IMR-90 (cell line): Measurements from ENCODE around the gene GGTLC2. TPM values are rescaled to one million over a fixed set of nuclear protein-coding genes. Genes with fewer than 3 reads are reported as not detected.

ENCODE experiments used
- ATAC-seq: fragments of 200-7000 bp; cut with Tn5 transposase; 2 replicates; pipeline ENCODE4 v1.9.1; 2020; ENCODE audit warnings: low read depth, mild to moderate bottlenecking, moderate library complexity
- BruUV-seq: library from RNA; stranded (reverse); fragments of 400-500 nt; replicated peaks from 2 replicates; lab custom pipeline; 2021; lab: Mats Ljungman, UMichigan
- CTCF ChIA-PET: fragments of 300-600 bp; formaldehyde crosslinking; extraction: SDS; loops from one replicate; lab custom pipeline; 2021; ENCODE audit warnings: antibody characterized with exemption; lab: Yijun Ruan, JAX
- POLR2A ChIA-PET: fragments of 300-600 bp; sonication (Branson Sonifier 250); formaldehyde crosslinking; loops from one replicate; lab custom pipeline; 2022; ENCODE audit warnings: antibody characterized with exemption; ENCODE audit not compliant: unreplicated experiment; lab: Charles Lee
- DNase-seq: peaks from one replicate; pipeline ENCODE4 v3.0.0; 2013
- H2AFZ ChIP-seq: replicated peaks from 2 replicates; pipeline ENCODE3; 2013; ENCODE audit warnings: low read length, mild to moderate bottlenecking; ENCODE audit not compliant: poor library complexity
- H2AK5ac ChIP-seq: 2 replicates; pipeline ENCODE4 v1.6.1; 2013; ENCODE audit warnings: low read depth, low read length, inconsistent platforms
- H2AK9ac ChIP-seq: replicated peaks from 2 replicates; pipeline ENCODE3; 2013; ENCODE audit warnings: mild to moderate bottlenecking, low read depth, low read length, moderate library complexity; ENCODE audit not compliant: poor library complexity
- H2BK120ac ChIP-seq: 2 replicates; pipeline ENCODE4 v1.6.1; 2013; ENCODE audit warnings: low read depth, low read length, inconsistent platforms
- H2BK15ac ChIP-seq: 3 replicates; pipeline ENCODE4 v1.6.1; 2013; ENCODE audit warnings: low read depth, low read length, inconsistent platforms
- H2BK20ac ChIP-seq: 2 replicates; pipeline ENCODE4 v1.6.1; 2013; ENCODE audit warnings: low read depth, mild to moderate bottlenecking, inconsistent platforms, low read length, moderate library complexity
- H2BK5ac ChIP-seq: 2 replicates; pipeline ENCODE4 v1.6.1; 2013; ENCODE audit warnings: mild to moderate bottlenecking, low read depth, low read length, inconsistent platforms; ENCODE audit not compliant: poor library complexity, severe bottlenecking
- H3K14ac ChIP-seq: replicated peaks from 2 replicates; pipeline ENCODE4 v1.6.1; 2013; ENCODE audit warnings: low read depth, low read length, inconsistent platforms
- H3K18ac ChIP-seq: 2 replicates; pipeline ENCODE4 v1.6.1; 2013; ENCODE audit warnings: low read depth, low read length, control low read depth
- H3K23ac ChIP-seq: 2 replicates; pipeline ENCODE4 v1.6.1; 2013; ENCODE audit warnings: low read depth, low read length, inconsistent platforms
- H3K27ac ChIP-seq: 2 replicates; pipeline ENCODE4 v1.5.1; 2013; ENCODE audit warnings: mild to moderate bottlenecking, control low read depth, low read length; ENCODE audit not compliant: insufficient read depth
- H3K27me3 ChIP-seq: 2 replicates; pipeline ENCODE4 v1.6.1; 2013; ENCODE audit warnings: low read length; ENCODE audit not compliant: control insufficient read depth, insufficient read depth
- H3K36me3 ChIP-seq: 2 replicates; pipeline ENCODE4 v1.6.1; 2013; ENCODE audit warnings: low read length, mixed read lengths; ENCODE audit not compliant: control insufficient read depth, insufficient read depth
- H3K4ac ChIP-seq: 2 replicates; pipeline ENCODE4 v1.6.1; 2013; ENCODE audit warnings: low read depth, low read length, inconsistent platforms
- H3K4me1 ChIP-seq: 2 replicates; pipeline ENCODE4 v1.6.1; 2013; ENCODE audit warnings: low read length, mixed read lengths; ENCODE audit not compliant: control insufficient read depth, insufficient read depth
- H3K4me2 ChIP-seq: 2 replicates; pipeline ENCODE4 v1.6.1; 2013; ENCODE audit warnings: low read depth, mild to moderate bottlenecking, control low read depth, low read length, moderate library complexity
- H3K4me3 ChIP-seq: 2 replicates; pipeline ENCODE4 v1.5.1; 2013; ENCODE audit warnings: low read depth, mild to moderate bottlenecking, control low read depth, low read length, moderate library complexity; ENCODE audit not compliant: insufficient read depth
- H3K56ac ChIP-seq: 2 replicates; pipeline ENCODE4 v1.6.1; 2013; ENCODE audit warnings: low read length, inconsistent platforms; ENCODE audit not compliant: insufficient read depth; ENCODE audit errors: extremely low read depth
- H3K79me1 ChIP-seq, 2 experiments: 2 replicates each; pipeline ENCODE4 v1.6.1; 2013; ENCODE audit warnings: low read length in 2 of 2, inconsistent platforms in 1 of 2, low read depth in 1 of 2
- H3K9ac ChIP-seq: 2 replicates; pipeline ENCODE4 v1.6.1; 2013; ENCODE audit warnings: low read depth, low read length, control low read depth
- H3K9me1 ChIP-seq: 2 replicates; pipeline ENCODE4 v1.6.1; 2013; ENCODE audit warnings: low read length, inconsistent platforms; ENCODE audit not compliant: insufficient read depth
- H3K9me3 ChIP-seq: 2 replicates; pipeline ENCODE4 v1.6.1; 2013; ENCODE audit warnings: low read length; ENCODE audit not compliant: control insufficient read depth, insufficient read depth
- H4K20me1 ChIP-seq: 2 replicates; pipeline ENCODE4 v1.6.1; 2013; ENCODE audit warnings: low read length, inconsistent platforms; ENCODE audit not compliant: insufficient read depth
- H4K5ac ChIP-seq: 2 replicates; pipeline ENCODE4 v1.6.1; 2013; ENCODE audit warnings: mild to moderate bottlenecking, low read depth, low read length, control low read depth
- H4K8ac ChIP-seq, 2 experiments: 2 replicates each; pipeline ENCODE4 v1.6.1; 2013; ENCODE audit warnings: low read depth in 2 of 2, low read length in 2 of 2, control low read depth in 1 of 2, inconsistent platforms in 1 of 2
- H4K91ac ChIP-seq: 2 replicates; pipeline ENCODE4 v1.6.1; 2013; ENCODE audit warnings: low read depth, low read length, inconsistent platforms; ENCODE audit not compliant: insufficient read depth
- BHLHE40 ChIP-seq: fragments of 150-350 bp; IDR thresholded peaks from 2 replicates; pipeline ENCODE4 v1.6.1; 2016; ENCODE audit warnings: mild to moderate bottlenecking, low read depth, low read length
- CEBPB ChIP-seq: IDR thresholded peaks from 2 replicates; pipeline ENCODE4 v1.6.1; 2012; ENCODE audit warnings: low read depth, low read length, improper control_type of control experiment
- CHD1 ChIP-seq: IDR thresholded peaks from 2 replicates; pipeline ENCODE4 v1.6.1; 2012; ENCODE audit warnings: low read depth, low read length, improper control_type of control experiment
- ELK1 ChIP-seq: fragments of 150-350 bp; IDR thresholded peaks from 2 replicates; pipeline ENCODE4 v1.6.1; 2016; ENCODE audit warnings: low read depth, mild to moderate bottlenecking, low read length, moderate library complexity, borderline replicate concordance
- FOS ChIP-seq: fragments of 150-350 bp; IDR thresholded peaks from 2 replicates; pipeline ENCODE4 v1.6.1; 2016; ENCODE audit warnings: low read depth, low read length
- MAFK ChIP-seq: IDR thresholded peaks from 2 replicates; pipeline ENCODE4 v1.6.1; 2012; ENCODE audit warnings: low read depth, low read length, improper control_type of control experiment
- MAZ ChIP-seq: IDR thresholded peaks from 2 replicates; pipeline ENCODE4 v1.6.1; 2012; ENCODE audit warnings: low read depth, mild to moderate bottlenecking, low read length, improper control_type of control experiment, moderate library complexity, borderline replicate concordance
- MXI1 ChIP-seq: IDR thresholded peaks from 2 replicates; pipeline ENCODE4 v1.6.1; 2012; ENCODE audit warnings: low read depth, mild to moderate bottlenecking, low read length, moderate library complexity, borderline replicate concordance
- NFE2L2 ChIP-seq: fragments of 150-350 bp; IDR thresholded peaks from 2 replicates; pipeline ENCODE4 v1.6.1; 2016; ENCODE audit warnings: low read depth, mild to moderate bottlenecking, low read length
- POLR2A ChIP-seq: IDR thresholded peaks from 2 replicates; pipeline ENCODE4 v1.6.1; 2012; ENCODE audit warnings: mild to moderate bottlenecking, low read depth, low read length
- RAD21 ChIP-seq: IDR thresholded peaks from 2 replicates; pipeline ENCODE4 v1.6.1; 2012; ENCODE audit warnings: low read length, improper control_type of control experiment
- RCOR1 ChIP-seq: IDR thresholded peaks from 2 replicates; pipeline ENCODE4 v1.6.1; 2012; ENCODE audit warnings: mild to moderate bottlenecking, low read length, improper control_type of control experiment; ENCODE audit not compliant: insufficient replicate concordance
- RFX5 ChIP-seq: IDR thresholded peaks from 2 replicates; pipeline ENCODE4 v1.8.0; 2012; ENCODE audit warnings: low read depth, mild to moderate bottlenecking, low read length, moderate library complexity
- WGBS, 2 experiments: methylation state at CpG; one replicate each; pipeline versions ENCODE4 v1.1.5 to v1.1.7; 2013; ENCODE audit warnings: missing lambda C conversion rate in 2 of 2; ENCODE audit not compliant: insufficient read length in 1 of 2; ENCODE audit errors: extremely low coverage in 2 of 2; 5-methylcytosine and 5-hydroxymethylcytosine counted together
- dilution Hi-C: fragments of 300-500 bp; cut with HindIII; formaldehyde crosslinking; loops from one replicate; pipeline ENCODE4 v1.14.3; 2018; ENCODE audit warnings: low sequenced_read_pairs; ENCODE audit not compliant: unreplicated experiment
- in situ Hi-C: fragments of 300-500 bp; cut with MboI; formaldehyde crosslinking; loops from 3 replicates; pipeline ENCODE4 v1.14.3; 2019; ENCODE audit warnings: low sequenced_read_pairs, inconsistent platforms, mixed read lengths
- intact Hi-C: fragments of 100-400 bp; cut with micrococcal nuclease; formaldehyde crosslinking; loops from 2 replicates; pipeline ENCODE4 v1.10.0; 2022
- polyA plus RNA-seq, 3 experiments: library from polyadenylated mRNA; depleted of rRNA; stranded (reverse); fragments of >200 nt; gene quantifications; 2 replicates each; pipeline ENCODE4 v1.2.3, GENCODE V29; 2012; ENCODE audit warnings: low replicate concordance in 1 of 3
- total RNA-seq: library from RNA; depleted of rRNA; stranded (reverse); fragments of >200 nt; gene quantifications from 2 replicates; pipeline ENCODE4 v1.2.3, GENCODE V29; 2012
- TF ChIP-seq, protein P1 (sequence below): fragments of 150-350 bp; IDR thresholded peaks from 2 replicates; pipeline ENCODE4 v1.6.1; 2017; ENCODE audit warnings: mild to moderate bottlenecking, antibody characterized with exemption, low read length, low read depth

Gene GGTLC2
- total and polyA plus RNA-seq, 2 of the 4 experiments (the other 2 are of a cell fraction): 0.09 TPM; not detected in 1

- ATAC-seq (no peak), DNase-seq (no peak)
- intact Hi-C loops (no loop called here), in situ Hi-C loops (no loop called here), dilution Hi-C loops (no loop called here)
- no peak for TF ChIP-seq FOS
- TF ChIP-seq ELK1: no peak
- no peak for TF ChIP-seq MXI1
- no peak for TF ChIP-seq CHD1
- TF ChIP-seq RCOR1: no peak
- no peak for TF ChIP-seq MAZ
- TF ChIP-seq RAD21: no peak
- no peak for TF ChIP-seq CEBPB
- TF ChIP-seq MAFK: no peak
- no peak for TF ChIP-seq NFE2L2
- no peak for TF ChIP-seq POLR2A
- no peak for TF ChIP-seq RFX5
- TF ChIP-seq BHLHE40: no peak
- TF ChIP-seq, protein P1, sequence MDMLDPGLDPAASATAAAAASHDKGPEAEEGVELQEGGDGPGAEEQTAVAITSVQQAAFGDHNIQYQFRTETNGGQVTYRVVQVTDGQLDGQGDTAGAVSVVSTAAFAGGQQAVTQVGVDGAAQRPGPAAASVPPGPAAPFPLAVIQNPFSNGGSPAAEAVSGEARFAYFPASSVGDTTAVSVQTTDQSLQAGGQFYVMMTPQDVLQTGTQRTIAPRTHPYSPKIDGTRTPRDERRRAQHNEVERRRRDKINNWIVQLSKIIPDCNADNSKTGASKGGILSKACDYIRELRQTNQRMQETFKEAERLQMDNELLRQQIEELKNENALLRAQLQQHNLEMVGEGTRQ: no peak
- Histone ChIP-seq H3K56ac (no peak overlapping the region), H3K14ac (no peak overlapping the region), H3K9me1 (no peaks in the 10 kb centered on the region), H3K4me2 (no peak overlapping the region), H4K91ac (no peak overlapping the region), H4K8ac (no peak overlapping the region), H2AK5ac (no peak overlapping the region), H3K4ac (no peak overlapping the region), H4K5ac (no peak overlapping the region), H2BK120ac (no peak overlapping the region), H4K20me1 (no peaks in the 10 kb centered on the region), H3K18ac (no peak overlapping the region), H2AFZ (no peak overlapping the region), H2AK9ac (no peak overlapping the region), H2BK15ac (no peak overlapping the region), H3K36me3 (no peaks in the 10 kb centered on the region), H3K79me1 (no peaks in the 10 kb centered on the region), H3K23ac (no peak overlapping the region), H3K4me1 (no peaks in the 10 kb centered on the region), H2BK5ac (no peak overlapping the region), H3K27ac (no peak overlapping the region), H3K9me3 (no peaks in the 10 kb centered on the region), H3K27me3 (peaks cover 12% of the 10 kb centered on the region), H3K9ac (no peak overlapping the region), H2BK20ac (no peak overlapping the region), H3K4me3 (no peak overlapping the region)
- ChIA-PET POLR2A (no interaction called here), CTCF (no interaction called here)
- 55% methylated on average over 2 of the region's 6 CpGs; no CpG with 5 or more reads in 1 of the 2 experiments for WGBS, 2 experiments
- BruUV-seq: no TSS peak
These were observed 43.7 kb upstream of the GGTLC2 start for GRCh38 chr22:22600531-22601261.
